ENCODE data around the gene SLC35F5.

- TF ChIP-seq JUNB (IDR thresholded peaks at IDR 0.05; ENCODE audit: unreplicated experiment): no peak
- no peak for TF ChIP-seq CTCF (conservative IDR thresholded peaks at IDR 0.05; ENCODE audit: low read depth in 2 of 2)
- no peak for TF ChIP-seq POLR2AphosphoS5 (IDR thresholded peaks at IDR 0.05; ENCODE audit: low read depth)
- no peak for TF ChIP-seq EZH2phosphoT487 (IDR thresholded peaks at IDR 0.05; ENCODE audit: unreplicated experiment)
- TF ChIP-seq EZH2 (IDR thresholded peaks at IDR 0.05; ENCODE audit: low read depth, unreplicated experiment): no peak
- no peak for TF ChIP-seq ZNF114 (CRISPR knock-in tag; IDR thresholded peaks at IDR 0.05)
- TF ChIP-seq REST (IDR thresholded peaks at IDR 0.05; ENCODE audit: unreplicated experiment): no peak
- TF ChIP-seq STAT1 (IDR thresholded peaks at IDR 0.05; ENCODE audit: unreplicated experiment): no peak
- no peak for TF ChIP-seq CREB1 (CRISPR knock-in tag; IDR thresholded peaks at IDR 0.05; ENCODE audit: low read depth)
- TF ChIP-seq NANOG (IDR thresholded peaks at IDR 0.05; ENCODE audit: borderline replicate concordance): no peak
- TF ChIP-seq ETS1 (IDR thresholded peaks at IDR 0.05): no peak
Measured at GRCh38 chr2:113712941-113713340, 43.5 kb downstream of the SLC35F5 start.

Data from GM23338 (cell line).